ENCODE measurements around the gene TMEM200A. TPM values are rescaled to one million over a fixed set of nuclear protein-coding genes. Genes with fewer than 3 reads are reported as not detected.

TMEM200A gene
- total RNA-seq, 1 experiment from 2014 or later: 22.9 TPM

DNA sequence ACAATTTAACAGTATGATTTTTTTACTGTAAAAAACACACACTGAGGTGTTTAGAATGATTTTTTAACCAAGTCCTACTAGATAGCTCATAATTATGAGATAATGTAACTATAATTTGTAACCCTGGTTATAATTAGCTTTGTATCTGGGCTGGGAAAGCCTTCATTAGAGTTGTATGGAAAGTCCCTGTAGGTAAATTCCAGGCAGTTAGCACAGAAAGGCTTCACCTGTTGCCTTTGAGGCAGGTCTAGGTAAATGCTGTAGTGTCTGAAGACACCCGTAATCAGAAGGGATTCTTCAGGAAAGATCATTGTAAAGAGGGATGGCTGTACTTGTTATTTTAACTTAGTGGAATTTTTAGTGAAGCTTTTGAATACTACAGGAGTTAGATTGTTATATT, 1.9 kb downstream of the TMEM200A start:
- BruUV-seq (replicated peaks): no TSS peak

More for the DNA sequence above, 1.9 kb downstream of the TMEM200A start:
- RAD21 ChIA-PET (ENCODE audit: low non-redundant PET in 1 of 2, low total read pairs in 2 of 2, uncharacterized antibody in 2 of 2, unreplicated experiment in 2 of 2): no interaction called here
- no peak for ATAC-seq
- DNase-seq (ENCODE audit: low read depth, low spot score): no peak
- CTCF ChIA-PET: interaction anchor here (1.6 kb wide), 1 partner anchor 330 kb away, joined by 4 read pairs; no protein-coding TSS in a partner anchor
- no peaks in the 10 kb centered on the region for H3K36me3 ChIP-seq (ENCODE audit: control insufficient read depth in 1 of 2, insufficient read depth in 2 of 2, low read length in 2 of 2)
- no peak for TF ChIP-seq JUND (IDR thresholded peaks at IDR 0.05)
- TF ChIP-seq SP1 (IDR thresholded peaks at IDR 0.05; ENCODE audit: low read depth): no peak
- TF ChIP-seq, protein P1, sequence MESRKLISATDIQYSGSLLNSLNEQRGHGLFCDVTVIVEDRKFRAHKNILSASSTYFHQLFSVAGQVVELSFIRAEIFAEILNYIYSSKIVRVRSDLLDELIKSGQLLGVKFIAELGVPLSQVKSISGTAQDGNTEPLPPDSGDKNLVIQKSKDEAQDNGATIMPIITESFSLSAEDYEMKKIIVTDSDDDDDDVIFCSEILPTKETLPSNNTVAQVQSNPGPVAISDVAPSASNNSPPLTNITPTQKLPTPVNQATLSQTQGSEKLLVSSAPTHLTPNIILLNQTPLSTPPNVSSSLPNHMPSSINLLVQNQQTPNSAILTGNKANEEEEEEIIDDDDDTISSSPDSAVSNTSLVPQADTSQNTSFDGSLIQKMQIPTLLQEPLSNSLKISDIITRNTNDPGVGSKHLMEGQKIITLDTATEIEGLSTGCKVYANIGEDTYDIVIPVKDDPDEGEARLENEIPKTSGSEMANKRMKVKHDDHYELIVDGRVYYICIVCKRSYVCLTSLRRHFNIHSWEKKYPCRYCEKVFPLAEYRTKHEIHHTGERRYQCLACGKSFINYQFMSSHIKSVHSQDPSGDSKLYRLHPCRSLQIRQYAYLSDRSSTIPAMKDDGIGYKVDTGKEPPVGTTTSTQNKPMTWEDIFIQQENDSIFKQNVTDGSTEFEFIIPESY (IDR thresholded peaks at IDR 0.05; ENCODE audit: extremely low read depth, insufficient replicate concordance, low read length): no peak
- TF ChIP-seq EGR1 (IDR thresholded peaks at IDR 0.05; ENCODE audit: low read depth): no peak
- no peak for TF ChIP-seq CEBPB (IDR thresholded peaks at IDR 0.05; ENCODE audit: low read depth)
- TF ChIP-seq, protein P2, sequence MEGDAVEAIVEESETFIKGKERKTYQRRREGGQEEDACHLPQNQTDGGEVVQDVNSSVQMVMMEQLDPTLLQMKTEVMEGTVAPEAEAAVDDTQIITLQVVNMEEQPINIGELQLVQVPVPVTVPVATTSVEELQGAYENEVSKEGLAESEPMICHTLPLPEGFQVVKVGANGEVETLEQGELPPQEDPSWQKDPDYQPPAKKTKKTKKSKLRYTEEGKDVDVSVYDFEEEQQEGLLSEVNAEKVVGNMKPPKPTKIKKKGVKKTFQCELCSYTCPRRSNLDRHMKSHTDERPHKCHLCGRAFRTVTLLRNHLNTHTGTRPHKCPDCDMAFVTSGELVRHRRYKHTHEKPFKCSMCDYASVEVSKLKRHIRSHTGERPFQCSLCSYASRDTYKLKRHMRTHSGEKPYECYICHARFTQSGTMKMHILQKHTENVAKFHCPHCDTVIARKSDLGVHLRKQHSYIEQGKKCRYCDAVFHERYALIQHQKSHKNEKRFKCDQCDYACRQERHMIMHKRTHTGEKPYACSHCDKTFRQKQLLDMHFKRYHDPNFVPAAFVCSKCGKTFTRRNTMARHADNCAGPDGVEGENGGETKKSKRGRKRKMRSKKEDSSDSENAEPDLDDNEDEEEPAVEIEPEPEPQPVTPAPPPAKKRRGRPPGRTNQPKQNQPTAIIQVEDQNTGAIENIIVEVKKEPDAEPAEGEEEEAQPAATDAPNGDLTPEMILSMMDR (IDR thresholded peaks at IDR 0.05 in 2 of 3, conservative IDR thresholded peaks at IDR 0.05 in 1 of 3; ENCODE audit: borderline replicate concordance in 1 of 3, insufficient read depth in 1 of 3, low read depth in 2 of 3, low read length in 2 of 3): no peak
- no peak for TF ChIP-seq YY1 (IDR thresholded peaks at IDR 0.05; ENCODE audit: extremely low read depth, insufficient replicate concordance, low read depth, low read length)
- TF ChIP-seq SRF (IDR thresholded peaks at IDR 0.05; ENCODE audit: low read depth): no peak
- TF ChIP-seq EZH2 (IDR thresholded peaks at IDR 0.05): no peak
- no peak for TF ChIP-seq ZNF274 (IDR thresholded peaks at IDR 0.05; ENCODE audit: low read depth, low read length)
- no peak for TF ChIP-seq TCF7L2 (IDR thresholded peaks at IDR 0.05; ENCODE audit: borderline replicate concordance, extremely low read depth, insufficient read depth, insufficient read length)
- TF ChIP-seq, protein P3, sequence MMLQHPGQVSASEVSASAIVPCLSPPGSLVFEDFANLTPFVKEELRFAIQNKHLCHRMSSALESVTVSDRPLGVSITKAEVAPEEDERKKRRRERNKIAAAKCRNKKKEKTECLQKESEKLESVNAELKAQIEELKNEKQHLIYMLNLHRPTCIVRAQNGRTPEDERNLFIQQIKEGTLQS (IDR thresholded peaks at IDR 0.05): no peak
- no peak overlapping the region for H2AFZ ChIP-seq (ENCODE audit: low read depth, low read length, poor library complexity, severe bottlenecking)
- H3K4me3 ChIP-seq (replicated peaks in 1 of 2; ENCODE audit: low read depth in 1 of 2, low read length in 2 of 2): no peak overlapping the region; a peak in 1 of 4 replicates
- H3K9me3 ChIP-seq (ENCODE audit: control insufficient read depth in 1 of 2, insufficient read depth in 1 of 2, low read depth in 1 of 2, low read length in 2 of 2): no peaks in the 10 kb centered on the region
- no peaks in the 10 kb centered on the region for H4K20me1 ChIP-seq (ENCODE audit: insufficient read depth)
- no peaks in the 10 kb centered on the region for H3K27me3 ChIP-seq (ENCODE audit: insufficient read depth, low read length)
- no peak overlapping the region for H3K27ac ChIP-seq (ENCODE audit: low read depth, low read length)
- H3K9ac ChIP-seq (ENCODE audit: low read length): no peak overlapping the region
- peaks cover 52% of the 10 kb centered on the region for H3K79me2 ChIP-seq (ENCODE audit: insufficient read depth, low read length)
- POLR2A ChIA-PET: no interaction called here
- H3K4me2 ChIP-seq (ENCODE audit: low read length): peak overlapping the region; percentile 90; the same call in 1 of the 2 replicates
- H3K4me1 ChIP-seq (ENCODE audit: control insufficient read depth in 1 of 2, insufficient read depth in 2 of 2, low read length in 2 of 2): peaks cover 0 to 23% of the 10 kb centered on the region in 2 experiments; a peak in 1 of 4 replicates
- no peaks in the 10 kb centered on the region for H3K9me2 ChIP-seq (ENCODE audit: insufficient read depth)
- intact Hi-C loops (cut with micrococcal nuclease): loop anchor here (10.0 kb wide), 1 partner anchor 137 kb away; no protein-coding TSS in a partner anchor
